ENCODE results near the gene LCP2. TPM values are rescaled to one million over a fixed set of nuclear protein-coding genes. Genes with fewer than 3 reads are reported as not detected.

Gene LCP2
- total and polyA plus RNA-seq, 3 experiments from 2014 or later: 219 to 288 (median 224) TPM

- Mint-ChIP-seq H3K27me3 (no peaks in the 10 kb centered on the region), H3K4me3 (no peak overlapping the region), H3K36me3 (peaks cover 0 to 2% (median 1%) of the 10 kb centered on the region in 3 donors), H3K4me1 (peaks cover 0 to 9% (median 0%) of the 10 kb centered on the region in 3 donors), H3K27ac (peak overlapping the region in 7 of 8 donors; percentile 2 to 75 (median 44)), H3K9me3 (no peaks in the 10 kb centered on the region)
- DNase-seq: no peak
- H3K4me3 ChIP-seq (ENCODE audit: low read length): no peak overlapping the region
- no peaks in the 10 kb centered on the region for H3K4me1 ChIP-seq (ENCODE audit: insufficient read depth, low read length)
- H3K9me3 ChIP-seq (ENCODE audit: low read length): no peaks in the 10 kb centered on the region
- ChIA-PET CTCF (interaction anchor here (1.0 to 1.9 kb wide), 3 partner anchors 10 to 103 kb away, joined by 4 to 10 read pairs (median 6); no protein-coding TSS in a partner anchor), POLR2A (interaction anchor here (0.6 kb wide), 1 partner anchor 57 kb away, joined by 3 read pairs; no protein-coding TSS in a partner anchor)
- H3K27me3 ChIP-seq (ENCODE audit: insufficient read depth, low read length, poor library complexity, severe bottlenecking): no peaks in the 10 kb centered on the region
- H3K27ac ChIP-seq (ENCODE audit: low read depth, low read length): no peak overlapping the region
- no peaks in the 10 kb centered on the region for H3K36me3 ChIP-seq (ENCODE audit: insufficient read depth, low read length)
Observed at GRCh38 chr5:170235876-170236864, 61.4 kb downstream of the LCP2 start.

- H3K27ac Mint-ChIP-seq: no peak overlapping the region
- Histone ChIP-seq H3K4me1 (ENCODE audit: insufficient read depth, low read length) (no peaks in the 10 kb centered on the region), H3K36me3 (ENCODE audit: insufficient read depth, low read length) (no peaks in the 10 kb centered on the region), H3K4me3 (ENCODE audit: low read length) (no peak overlapping the region), H3K27me3 (ENCODE audit: insufficient read depth, low read length, poor library complexity, severe bottlenecking) (no peaks in the 10 kb centered on the region), H3K9me3 (ENCODE audit: low read length) (no peaks in the 10 kb centered on the region), H3K27ac (ENCODE audit: low read depth, low read length) (no peak overlapping the region)
- H3K36me3 Mint-ChIP-seq: peaks cover 0 to 2% (median 1%) of the 10 kb centered on the region in 3 donors
- H3K9me3 Mint-ChIP-seq: no peaks in the 10 kb centered on the region
- CTCF ChIA-PET: interaction anchor here (3.2 kb wide), 1 partner anchor 106 kb away, joined by 17 read pairs; no protein-coding TSS in a partner anchor
- POLR2A ChIA-PET: no interaction called here
- peaks cover 0 to 9% (median 0%) of the 10 kb centered on the region in 3 donors for H3K4me1 Mint-ChIP-seq
- H3K4me3 Mint-ChIP-seq: no peak overlapping the region
- H3K27me3 Mint-ChIP-seq: peaks cover 0 to 1% of the 10 kb centered on the region in 2 donors
- no peak for DNase-seq
Observed at GRCh38 chr5:170233358-170233892, 64.2 kb downstream of the LCP2 start.

DNA sequence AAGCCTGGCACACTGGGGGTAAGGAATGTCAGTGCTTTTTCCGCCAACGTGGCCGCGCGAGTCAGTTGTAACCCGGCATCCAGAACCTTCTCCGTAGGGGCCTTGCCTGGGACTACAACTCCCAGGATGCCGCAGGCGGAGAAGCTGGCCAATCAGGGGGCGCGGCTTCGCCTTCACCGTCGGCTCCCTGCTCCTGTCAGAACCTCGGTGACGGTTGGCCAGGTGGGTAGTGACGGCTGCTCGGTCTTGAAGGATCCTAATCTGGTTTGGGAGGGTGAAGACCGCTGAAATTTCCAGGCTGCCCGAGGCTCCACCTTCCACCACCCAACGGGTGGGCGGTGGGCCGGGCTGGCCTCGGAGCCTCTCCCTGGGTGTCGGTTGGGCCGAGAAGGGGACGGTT lies 64.8 kb downstream of the LCP2 start, which contains the start of gene C5orf58:
Gene C5orf58, plus strand, starts transcription at position 200 of the 400 bp plus-strand sequence. CDS start 1,992 bp downstream, outside the sequence.
- Mint-ChIP-seq H3K27ac (peak within 1 kb of the TSS in 2 of 8 donors; percentile 13 to 58), H3K9me3 (no peaks in the 10 kb centered on the region), H3K27me3 (peaks cover 0 to 1% of the 10 kb centered on the region in 2 donors), H3K4me1 (peaks cover 0 to 7% (median 0%) of the 10 kb centered on the region in 3 donors), H3K36me3 (peaks cover 0 to 2% (median 1%) of the 10 kb centered on the region in 3 donors), H3K4me3 (no peak within 1 kb of the TSS)
- Histone ChIP-seq H3K4me3 (ENCODE audit: low read length) (no peak within 1 kb of the TSS), H3K36me3 (ENCODE audit: insufficient read depth, low read length) (no peaks in the 10 kb centered on the region), H3K27ac (ENCODE audit: low read depth, low read length) (no peak within 1 kb of the TSS), H3K4me1 (ENCODE audit: insufficient read depth, low read length) (no peaks in the 10 kb centered on the region), H3K27me3 (ENCODE audit: insufficient read depth, low read length, poor library complexity, severe bottlenecking) (no peaks in the 10 kb centered on the region), H3K9me3 (ENCODE audit: low read length) (no peaks in the 10 kb centered on the region)
- ChIA-PET CTCF (interaction anchor here (1.2 to 3.2 kb wide), 3 partner anchors 35 to 106 kb away, joined by 3 to 17 read pairs (median 4); no protein-coding TSS in a partner anchor), POLR2A (no interaction called here)
- no peak for DNase-seq

DNA sequence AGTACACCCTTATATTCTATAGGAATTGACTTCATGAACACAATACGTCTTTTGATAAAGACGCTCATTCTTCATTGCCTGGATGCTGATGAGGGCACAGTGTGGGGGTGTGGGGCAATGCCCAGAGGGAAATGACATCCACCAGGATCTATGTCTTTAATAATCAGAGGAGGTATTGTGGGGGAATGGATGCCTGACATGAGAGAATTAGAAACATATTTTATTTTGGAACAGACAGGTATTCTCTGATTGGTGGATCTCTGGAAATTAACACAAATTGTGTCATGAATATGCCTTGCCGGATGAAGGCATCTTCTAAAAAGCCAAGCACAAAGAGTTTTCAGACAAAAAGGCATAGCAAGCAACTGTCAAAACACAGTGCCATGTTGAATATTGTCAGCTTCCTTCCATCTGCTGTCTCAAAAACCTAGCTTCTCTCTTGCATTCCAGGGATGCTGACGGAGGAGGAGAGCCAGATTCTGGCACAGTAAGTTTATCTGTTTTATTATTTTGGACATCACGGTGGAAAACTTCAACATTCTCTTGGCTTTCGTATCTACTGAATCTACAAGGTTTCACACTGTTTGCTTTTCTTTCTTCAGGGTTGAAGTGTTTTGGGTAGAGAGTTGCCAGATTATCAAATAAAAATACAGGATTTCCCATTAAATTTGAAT lies 68.7 kb downstream of the LCP2 start:
- POLR2A ChIA-PET: no interaction called here
- peaks cover 3 to 6% (median 4%) of the 10 kb centered on the region in 3 donors for H3K4me1 Mint-ChIP-seq
- H3K27me3 Mint-ChIP-seq: peaks cover 0 to 6% of the 10 kb centered on the region in 2 donors

DNA sequence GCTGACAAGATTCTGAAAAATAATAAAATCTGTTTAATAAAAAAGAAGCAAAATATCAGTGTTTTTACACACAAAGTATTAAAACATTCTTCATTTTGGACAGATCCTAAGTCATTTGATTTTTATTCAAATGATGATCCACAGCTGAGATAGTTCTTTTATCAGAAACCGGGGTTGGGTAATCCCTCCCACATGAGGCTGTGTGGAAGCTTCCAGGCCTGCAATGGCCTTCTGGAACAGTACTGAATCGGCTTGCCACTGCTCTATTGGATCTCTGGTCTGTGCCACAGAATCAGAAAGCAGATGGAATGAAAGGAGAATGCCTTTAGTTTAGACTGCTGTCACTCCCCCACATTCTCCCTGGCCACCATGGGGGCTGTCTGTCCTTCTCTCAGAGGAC lies 70.9 kb downstream of the LCP2 start:
- Histone ChIP-seq H3K36me3 (ENCODE audit: insufficient read depth, low read length) (no peaks in the 10 kb centered on the region), H3K9me3 (ENCODE audit: low read length) (no peaks in the 10 kb centered on the region), H3K4me3 (ENCODE audit: low read length) (no peak overlapping the region), H3K27ac (ENCODE audit: low read depth, low read length) (no peak overlapping the region), H3K27me3 (ENCODE audit: insufficient read depth, low read length, poor library complexity, severe bottlenecking) (no peaks in the 10 kb centered on the region), H3K4me1 (ENCODE audit: insufficient read depth, low read length) (no peaks in the 10 kb centered on the region)
- no peak for DNase-seq
- Mint-ChIP-seq H3K4me3 (no peak overlapping the region), H3K9me3 (no peaks in the 10 kb centered on the region), H3K27me3 (peaks cover 0 to 6% of the 10 kb centered on the region in 2 donors), H3K36me3 (no peaks in the 10 kb centered on the region), H3K27ac (no peak overlapping the region), H3K4me1 (peaks cover 3 to 6% (median 4%) of the 10 kb centered on the region in 3 donors)
- CTCF ChIA-PET: interaction anchor here (0.9 to 10.5 kb wide), 25 partner anchors 10 to 205 kb away, joined by 3 to 172 read pairs (median 7); partner anchors contain the start of gene LCP2
- POLR2A ChIA-PET: interaction anchor here (1.3 to 1.7 kb wide), 2 partner anchors 41 to 112 kb away, joined by 3 to 8 read pairs; no protein-coding TSS in a partner anchor

More for the DNA sequence above, 68.7 kb downstream of the LCP2 start:
- Histone ChIP-seq H3K9me3 (ENCODE audit: low read length) (no peaks in the 10 kb centered on the region), H3K4me1 (ENCODE audit: insufficient read depth, low read length) (no peaks in the 10 kb centered on the region), H3K27me3 (ENCODE audit: insufficient read depth, low read length, poor library complexity, severe bottlenecking) (no peaks in the 10 kb centered on the region), H3K4me3 (ENCODE audit: low read length) (no peak overlapping the region), H3K27ac (ENCODE audit: low read depth, low read length) (no peak overlapping the region), H3K36me3 (ENCODE audit: insufficient read depth, low read length) (no peaks in the 10 kb centered on the region)
- Mint-ChIP-seq H3K4me3 (no peak overlapping the region), H3K27ac (peak overlapping the region in 1 of 8 donors; percentile 30), H3K9me3 (no peaks in the 10 kb centered on the region), H3K36me3 (no peaks in the 10 kb centered on the region)
- DNase-seq: no peak
- CTCF ChIA-PET: interaction anchor here (1.2 to 10.5 kb wide), 4 partner anchors 105 to 114 kb away, joined by 4 to 172 read pairs (median 18); no protein-coding TSS in a partner anchor

GRCh38 chr5:170226129-170226615 lies 71.4 kb downstream of the LCP2 start:
- CTCF ChIA-PET: interaction anchor here (0.7 to 10.5 kb wide), 35 partner anchors 8 to 209 kb away, joined by 3 to 172 read pairs (median 5); partner anchors contain the start of gene LCP2
- peaks cover 3 to 6% (median 4%) of the 10 kb centered on the region in 3 donors for H3K4me1 Mint-ChIP-seq
- peaks cover 0 to 6% of the 10 kb centered on the region in 2 donors for H3K27me3 Mint-ChIP-seq
- no peak overlapping the region for H3K27ac ChIP-seq (ENCODE audit: low read depth, low read length)
- H3K36me3 ChIP-seq (ENCODE audit: insufficient read depth, low read length): no peaks in the 10 kb centered on the region
- peak overlapping the region in 2 of 8 donors; percentile 5 to 74 for H3K27ac Mint-ChIP-seq
- no peaks in the 10 kb centered on the region for H3K9me3 Mint-ChIP-seq
- POLR2A ChIA-PET: interaction anchor here (1.2 to 1.7 kb wide), 3 partner anchors 41 to 113 kb away, joined by 3 to 8 read pairs (median 3); no protein-coding TSS in a partner anchor
- H3K4me1 ChIP-seq (ENCODE audit: insufficient read depth, low read length): no peaks in the 10 kb centered on the region
- H3K4me3 Mint-ChIP-seq: no peak overlapping the region
- no peaks in the 10 kb centered on the region for H3K9me3 ChIP-seq (ENCODE audit: low read length)
- no peaks in the 10 kb centered on the region for H3K27me3 ChIP-seq (ENCODE audit: insufficient read depth, low read length, poor library complexity, severe bottlenecking)
- no peak for DNase-seq
- H3K4me3 ChIP-seq (ENCODE audit: low read length): no peak overlapping the region
- no peaks in the 10 kb centered on the region for H3K36me3 Mint-ChIP-seq

All from CD8-positive, alpha-beta memory T cell (primary cell).